ENCODE data around the gene PRIMA1. TPM values are rescaled to one million over a fixed set of nuclear protein-coding genes. Genes with fewer than 3 reads are reported as not detected.

The PRIMA1 gene
- total and polyA plus RNA-seq, 9 of the 15 experiments (the other 6 are each of a cell fraction or from before 2014, with no cell fraction given) = not detected

DNA sequence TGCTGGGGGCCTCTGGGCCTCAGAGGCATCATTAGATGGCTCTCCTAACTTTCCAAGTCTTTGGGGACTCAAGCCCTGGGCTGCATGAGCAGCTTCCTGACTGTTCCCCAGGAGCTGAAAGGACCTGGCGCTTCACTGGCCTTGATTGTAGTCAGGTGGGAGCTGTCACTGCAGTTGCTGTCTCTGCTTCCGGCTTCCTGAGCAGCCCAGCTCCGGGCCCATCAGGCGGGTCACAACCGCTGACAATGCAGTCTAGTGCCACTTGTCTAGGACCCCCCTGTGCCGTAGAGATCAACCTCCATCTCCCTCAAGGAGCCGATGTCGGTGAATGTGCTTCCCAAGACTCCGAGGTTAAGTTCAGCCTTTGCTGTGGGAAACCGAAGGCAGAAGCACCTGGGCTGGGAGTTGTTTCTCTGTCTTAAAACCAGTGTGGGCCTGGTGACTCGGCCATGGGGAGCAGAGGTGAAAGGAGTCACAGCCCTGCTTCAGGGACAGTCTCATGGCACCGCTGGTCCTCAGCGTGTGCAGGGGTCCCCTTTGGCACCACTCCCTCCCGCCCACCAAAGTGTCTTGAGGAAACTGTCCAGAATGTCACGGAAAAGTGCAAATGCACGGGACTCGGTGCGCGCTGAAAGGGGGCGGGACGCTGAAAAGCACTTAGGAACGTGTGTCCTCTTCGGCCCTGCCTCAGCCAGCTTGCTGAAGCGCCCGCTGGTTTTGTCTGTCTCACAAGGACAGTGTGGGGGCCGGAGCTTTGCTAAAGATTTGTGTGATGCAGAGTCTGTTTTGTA, 44.8 kb downstream of the PRIMA1 start:
- no TSS peak for BruUV-seq (replicated peaks)
- Histone ChIP-seq H3K27ac (ENCODE audit: extremely low read depth, low read depth, low read length) (no peak overlapping the region), H3K9me1 (ENCODE audit: control insufficient read depth, insufficient read depth, low read length) (no peaks in the 10 kb centered on the region), H2AFZ (ENCODE audit: low read depth, low read length) (no peak overlapping the region), H4K20me1 (replicated peaks; ENCODE audit: control insufficient read depth, insufficient read depth, low read length) (no peaks in the 10 kb centered on the region), H3K4me1 (replicated peaks in 1 of 2; ENCODE audit: control insufficient read depth in 2 of 2, insufficient read depth in 2 of 2, low read length in 2 of 2) (no peaks in the 10 kb centered on the region), H3K79me2 (ENCODE audit: control insufficient read depth, insufficient read depth, low read length) (no peaks in the 10 kb centered on the region), H3K9ac (ENCODE audit: insufficient read depth in 1 of 2, low read depth in 2 of 2, low read length in 2 of 2) (no peak overlapping the region), H3K9me3 (replicated peaks; ENCODE audit: control insufficient read depth, insufficient read depth, low read depth, low read length) (no peaks in the 10 kb centered on the region), H3K4me2 (ENCODE audit: insufficient read depth, low read length) (no peak overlapping the region), H3K27me3 (ENCODE audit: control insufficient read depth in 2 of 2, insufficient read depth in 2 of 2, low read length in 2 of 2) (peaks cover 0 to 28% of the 10 kb centered on the region in 2 experiments; a peak in 2 of 5 replicates), H3K4me3 (no peak overlapping the region), H3K36me3 (ENCODE audit: control insufficient read depth, insufficient read depth, low read length) (no peaks in the 10 kb centered on the region)
- no peak for FAIRE-seq
- in situ Hi-C loops (cut with MboI) (no loop called here), intact Hi-C loops (cut with micrococcal nuclease) (no loop called here)
- WGBS (ENCODE audit: insufficient coverage, low coverage, missing lambda C conversion rate) = 2% methylated on average over 14 of the region's 26 CpGs
- TF ChIP-seq CEBPB (tag; IDR thresholded peaks at IDR 0.05) (no peak), CTBP1 (IDR thresholded peaks at IDR 0.05; ENCODE audit: borderline replicate concordance) (no peak), ZNF785 (CRISPR knock-in tag; IDR thresholded peaks at IDR 0.05) (no peak), POLR2AphosphoS5 (IDR thresholded peaks at IDR 0.05; ENCODE audit: control insufficient read depth, insufficient read depth, low read depth, low read length) (no peak), ESRRB (CRISPR knock-in tag; IDR thresholded peaks at IDR 0.05; ENCODE audit: borderline replicate concordance) (no peak)
- TF ChIP-seq, protein P1, sequence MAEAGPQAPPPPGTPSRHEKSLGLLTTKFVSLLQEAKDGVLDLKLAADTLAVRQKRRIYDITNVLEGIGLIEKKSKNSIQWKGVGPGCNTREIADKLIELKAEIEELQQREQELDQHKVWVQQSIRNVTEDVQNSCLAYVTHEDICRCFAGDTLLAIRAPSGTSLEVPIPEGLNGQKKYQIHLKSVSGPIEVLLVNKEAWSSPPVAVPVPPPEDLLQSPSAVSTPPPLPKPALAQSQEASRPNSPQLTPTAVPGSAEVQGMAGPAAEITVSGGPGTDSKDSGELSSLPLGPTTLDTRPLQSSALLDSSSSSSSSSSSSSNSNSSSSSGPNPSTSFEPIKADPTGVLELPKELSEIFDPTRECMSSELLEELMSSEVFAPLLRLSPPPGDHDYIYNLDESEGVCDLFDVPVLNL (CRISPR knock-in tag; IDR thresholded peaks at IDR 0.05; ENCODE audit: low read depth) = no peak
- TF ChIP-seq, protein P2, sequence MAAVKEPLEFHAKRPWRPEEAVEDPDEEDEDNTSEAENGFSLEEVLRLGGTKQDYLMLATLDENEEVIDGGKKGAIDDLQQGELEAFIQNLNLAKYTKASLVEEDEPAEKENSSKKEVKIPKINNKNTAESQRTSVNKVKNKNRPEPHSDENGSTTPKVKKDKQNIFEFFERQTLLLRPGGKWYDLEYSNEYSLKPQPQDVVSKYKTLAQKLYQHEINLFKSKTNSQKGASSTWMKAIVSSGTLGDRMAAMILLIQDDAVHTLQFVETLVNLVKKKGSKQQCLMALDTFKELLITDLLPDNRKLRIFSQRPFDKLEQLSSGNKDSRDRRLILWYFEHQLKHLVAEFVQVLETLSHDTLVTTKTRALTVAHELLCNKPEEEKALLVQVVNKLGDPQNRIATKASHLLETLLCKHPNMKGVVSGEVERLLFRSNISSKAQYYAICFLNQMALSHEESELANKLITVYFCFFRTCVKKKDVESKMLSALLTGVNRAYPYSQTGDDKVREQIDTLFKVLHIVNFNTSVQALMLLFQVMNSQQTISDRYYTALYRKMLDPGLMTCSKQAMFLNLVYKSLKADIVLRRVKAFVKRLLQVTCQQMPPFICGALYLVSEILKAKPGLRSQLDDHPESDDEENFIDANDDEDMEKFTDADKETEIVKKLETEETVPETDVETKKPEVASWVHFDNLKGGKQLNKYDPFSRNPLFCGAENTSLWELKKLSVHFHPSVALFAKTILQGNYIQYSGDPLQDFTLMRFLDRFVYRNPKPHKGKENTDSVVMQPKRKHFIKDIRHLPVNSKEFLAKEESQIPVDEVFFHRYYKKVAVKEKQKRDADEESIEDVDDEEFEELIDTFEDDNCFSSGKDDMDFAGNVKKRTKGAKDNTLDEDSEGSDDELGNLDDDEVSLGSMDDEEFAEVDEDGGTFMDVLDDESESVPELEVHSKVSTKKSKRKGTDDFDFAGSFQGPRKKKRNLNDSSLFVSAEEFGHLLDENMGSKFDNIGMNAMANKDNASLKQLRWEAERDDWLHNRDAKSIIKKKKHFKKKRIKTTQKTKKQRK (IDR thresholded peaks at IDR 0.05; ENCODE audit: borderline replicate concordance, low read depth, low read length) = no peak
- no peak for DNase-seq (ENCODE audit: extremely low read depth in 1 of 4, low spot score in 3 of 4)
- no peak for ATAC-seq
- ChIA-PET POLR2A (interaction anchor here (0.5 to 0.7 kb wide), 3 partner anchors 19 to 175 kb away, joined by 3 read pairs; no protein-coding TSS in a partner anchor), CTCF (ENCODE audit: low intra/inter-chr PET ratio) (no interaction called here)
